ENCODE data around the gene COQ8A. TPM values are rescaled to one million over a fixed set of nuclear protein-coding genes. Genes with fewer than 3 reads are reported as not detected.

Gene COQ8A
- total and polyA plus RNA-seq, 4 donors = 16.2 to 50.5 (median 29.1) TPM

- ATAC-seq (ENCODE audit: insufficient read depth, low FRiP score) = no peak
- H3K27ac ChIP-seq (ENCODE audit: low read depth in 1 of 2, low read length in 1 of 2) = peak overlapping the region; percentile 39 to 81
Observed at GRCh38 chr1:226937940-226938725, 2.0 kb upstream of the COQ8A start.

DNA sequence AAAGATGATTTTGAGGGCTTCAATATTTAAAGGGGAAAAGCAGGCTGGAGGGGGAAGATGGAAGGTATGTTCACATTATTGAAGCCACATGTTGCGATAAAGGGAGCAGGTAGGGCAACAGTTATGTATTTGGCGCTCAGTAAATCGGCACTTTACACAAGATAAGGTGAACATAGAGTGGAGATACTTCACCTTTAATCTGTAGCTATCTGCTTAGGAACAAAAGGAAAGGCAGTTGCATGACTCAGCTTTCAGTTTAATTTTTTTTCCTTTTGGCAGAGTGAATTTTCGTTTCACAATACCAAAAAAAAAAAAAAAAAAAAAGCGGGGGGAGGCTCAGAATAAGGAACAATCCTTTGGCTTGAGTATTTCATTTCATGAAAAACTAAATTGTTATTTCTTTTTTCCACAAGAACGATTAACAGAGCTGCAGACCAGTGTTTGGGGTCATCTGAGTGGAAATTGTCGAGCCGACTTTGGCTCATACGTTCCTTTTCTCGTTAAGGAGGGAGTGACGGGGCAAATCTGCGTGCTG lies 1.1 kb upstream of the COQ8A start:
- TF ChIP-seq, protein P1, sequence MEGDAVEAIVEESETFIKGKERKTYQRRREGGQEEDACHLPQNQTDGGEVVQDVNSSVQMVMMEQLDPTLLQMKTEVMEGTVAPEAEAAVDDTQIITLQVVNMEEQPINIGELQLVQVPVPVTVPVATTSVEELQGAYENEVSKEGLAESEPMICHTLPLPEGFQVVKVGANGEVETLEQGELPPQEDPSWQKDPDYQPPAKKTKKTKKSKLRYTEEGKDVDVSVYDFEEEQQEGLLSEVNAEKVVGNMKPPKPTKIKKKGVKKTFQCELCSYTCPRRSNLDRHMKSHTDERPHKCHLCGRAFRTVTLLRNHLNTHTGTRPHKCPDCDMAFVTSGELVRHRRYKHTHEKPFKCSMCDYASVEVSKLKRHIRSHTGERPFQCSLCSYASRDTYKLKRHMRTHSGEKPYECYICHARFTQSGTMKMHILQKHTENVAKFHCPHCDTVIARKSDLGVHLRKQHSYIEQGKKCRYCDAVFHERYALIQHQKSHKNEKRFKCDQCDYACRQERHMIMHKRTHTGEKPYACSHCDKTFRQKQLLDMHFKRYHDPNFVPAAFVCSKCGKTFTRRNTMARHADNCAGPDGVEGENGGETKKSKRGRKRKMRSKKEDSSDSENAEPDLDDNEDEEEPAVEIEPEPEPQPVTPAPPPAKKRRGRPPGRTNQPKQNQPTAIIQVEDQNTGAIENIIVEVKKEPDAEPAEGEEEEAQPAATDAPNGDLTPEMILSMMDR (IDR thresholded peaks at IDR 0.05; ENCODE audit: control extremely low read depth, extremely low read depth) = no peak
- H3K9ac ChIP-seq (ENCODE audit: insufficient read depth in 1 of 2, low read length in 2 of 2) = peak overlapping the region; percentile 59 to 93
- peaks cover 3 to 18% (median 6%) of the 10 kb centered on the region in 5 donors for H3K4me1 ChIP-seq (ENCODE audit: control insufficient read depth in 5 of 5, insufficient read depth in 5 of 5, low read length in 5 of 5)
- H3K4me3 ChIP-seq = peak overlapping the region; percentile 75
- no peaks in the 10 kb centered on the region for H3K36me3 ChIP-seq (ENCODE audit: control insufficient read depth in 4 of 4, insufficient read depth in 4 of 4, low read length in 4 of 4)
- 5 to 8% methylated on average over 12 of the region's 12 CpGs for WGBS, 2 donors
- H3K27ac ChIP-seq (ENCODE audit: low read depth in 1 of 2, low read length in 1 of 2) = peak overlapping the region; percentile 97 to 99
- ATAC-seq (ENCODE audit: insufficient read depth, low FRiP score) (no peak), DNase-seq (peak in 2 of 3 donors; percentile 73 to 74)
- no peaks in the 10 kb centered on the region for H3K27me3 ChIP-seq (ENCODE audit: control insufficient read depth in 3 of 3, insufficient read depth in 3 of 3, low read length in 2 of 3)
- no peaks in the 10 kb centered on the region for H3K9me3 ChIP-seq (ENCODE audit: control insufficient read depth in 4 of 4, insufficient read depth in 3 of 4, low read length in 3 of 4)

More at GRCh38 chr1:226937940-226938725, 2.0 kb upstream of the COQ8A start:
- Histone ChIP-seq H3K36me3 (ENCODE audit: control insufficient read depth in 4 of 4, insufficient read depth in 4 of 4, low read length in 4 of 4) (no peaks in the 10 kb centered on the region), H3K9me3 (ENCODE audit: control insufficient read depth in 4 of 4, insufficient read depth in 3 of 4, low read length in 3 of 4) (no peaks in the 10 kb centered on the region), H3K4me1 (ENCODE audit: control insufficient read depth in 5 of 5, insufficient read depth in 5 of 5, low read length in 5 of 5) (peaks cover 3 to 18% (median 6%) of the 10 kb centered on the region in 5 donors), H3K27me3 (ENCODE audit: control insufficient read depth in 3 of 3, insufficient read depth in 3 of 3, low read length in 2 of 3) (no peaks in the 10 kb centered on the region), H3K9ac (ENCODE audit: insufficient read depth in 1 of 2, low read length in 2 of 2) (peak overlapping the region in 1 of 2 donors; percentile 93), H3K4me3 (no peak overlapping the region)
- TF ChIP-seq, protein P1 (IDR thresholded peaks at IDR 0.05; ENCODE audit: control extremely low read depth, extremely low read depth) = no peak
- no peak for DNase-seq
- WGBS, 2 donors = 68 to 82% methylated on average over 10 of the region's 10 CpGs

GRCh38 chr1:226939438-226940028 lies 561 bp upstream of the COQ8A start:
- H3K4me3 ChIP-seq = peak overlapping the region; percentile 75
- peak overlapping the region; percentile 97 to 99 for H3K27ac ChIP-seq (ENCODE audit: low read depth in 1 of 2, low read length in 1 of 2)
- whole genome bisulfite sequencing, 2 donors = 0% methylated on average over 49 to 51 of the region's 51 CpGs
- TF ChIP-seq, protein P1 (IDR thresholded peaks at IDR 0.05; ENCODE audit: control extremely low read depth, extremely low read depth) = no peak
- DNase-seq (peak in 1 of 3 donors; percentile 76), ATAC-seq (ENCODE audit: insufficient read depth, low FRiP score) (peak; percentile 20)
- H3K27me3 ChIP-seq (ENCODE audit: control insufficient read depth in 3 of 3, insufficient read depth in 3 of 3, low read length in 2 of 3) = no peaks in the 10 kb centered on the region
- no peaks in the 10 kb centered on the region for H3K36me3 ChIP-seq (ENCODE audit: control insufficient read depth in 4 of 4, insufficient read depth in 4 of 4, low read length in 4 of 4)
- H3K9me3 ChIP-seq (ENCODE audit: control insufficient read depth in 4 of 4, insufficient read depth in 3 of 4, low read length in 3 of 4) = no peaks in the 10 kb centered on the region
- peaks cover 6 to 19% (median 7%) of the 10 kb centered on the region in 5 donors for H3K4me1 ChIP-seq (ENCODE audit: control insufficient read depth in 5 of 5, insufficient read depth in 5 of 5, low read length in 5 of 5)
- peak overlapping the region; percentile 59 to 93 for H3K9ac ChIP-seq (ENCODE audit: insufficient read depth in 1 of 2, low read length in 2 of 2)

Measured in lung (tissue), 12 donors.